CD4-positive, alpha-beta T cell treated with Interleukin-12 subunit alpha and Interleukin-12 subunit beta, for 1 hour (primary cell): ENCODE data around the gene RGCC.

Source experiments
- DNase-seq: peaks from one replicate; pipeline ENCODE4 v3.0.0-alpha.2; 2020

Gene RGCC

GRCh38 chr13:41520016-41520659 is 62.8 kb downstream of the RGCC start:
- no peak for DNase-seq
